HG02885 (cell line): ENCODE measurements around the gene AQP12A.

Experiments
- ATAC-seq: cut with Tn5 transposase; IDR thresholded peaks from one replicate; pipeline ENCODE4 v1.9.1; 2021; ENCODE audit warnings: mild to moderate bottlenecking; ENCODE audit not compliant: unreplicated experiment, poor library complexity

Gene AQP12A

GRCh38 chr2:240733803-240734495 is 42.3 kb downstream of the AQP12A start:
- no peak for ATAC-seq

- no peak for ATAC-seq
These were observed 43.1 kb downstream of the AQP12A start for GRCh38 chr2:240734756-240735155.

- ATAC-seq = no peak
These were observed 43.8 kb downstream of the AQP12A start for GRCh38 chr2:240735476-240735875.

GRCh38 chr2:240736281-240737250 is 44.9 kb downstream of the AQP12A start:
- no peak for ATAC-seq

GRCh38 chr2:240737512-240737911 is 45.8 kb downstream of the AQP12A start:
- ATAC-seq = no peak

GRCh38 chr2:240737958-240738357 is 46.3 kb downstream of the AQP12A start:
- no peak for ATAC-seq

- no peak for ATAC-seq
These were observed 48.1 kb downstream of the AQP12A start for GRCh38 chr2:240739797-240740196.

- ATAC-seq = no peak
These were observed 49.4 kb downstream of the AQP12A start for GRCh38 chr2:240741091-240741490.

GRCh38 chr2:240742602-240743095 is 51.0 kb downstream of the AQP12A start:
- ATAC-seq = no peak

- ATAC-seq = no peak
These were observed 53.8 kb downstream of the AQP12A start for GRCh38 chr2:240745456-240745855.

GRCh38 chr2:240745962-240746361 is 54.3 kb downstream of the AQP12A start:
- no peak for ATAC-seq

- no peak for ATAC-seq
These were observed 55.0 kb downstream of the AQP12A start for GRCh38 chr2:240746671-240747070.

- no peak for ATAC-seq
These were observed 55.6 kb downstream of the AQP12A start for GRCh38 chr2:240747256-240747655.
